NOMO-1 (cell line): ENCODE data around the gene ANKMY1.
A peak's percentile ranks its signal among the peaks of the same experiment; 100 is the strongest.

Experiments used
- DNase-seq, 2 experiments: peaks; one replicate each; lab custom pipeline; 2025; ENCODE audit not compliant: unreplicated experiment in 2 of 2; lab: John Stamatoyannopoulos, UW

Gene ANKMY1, protein sequence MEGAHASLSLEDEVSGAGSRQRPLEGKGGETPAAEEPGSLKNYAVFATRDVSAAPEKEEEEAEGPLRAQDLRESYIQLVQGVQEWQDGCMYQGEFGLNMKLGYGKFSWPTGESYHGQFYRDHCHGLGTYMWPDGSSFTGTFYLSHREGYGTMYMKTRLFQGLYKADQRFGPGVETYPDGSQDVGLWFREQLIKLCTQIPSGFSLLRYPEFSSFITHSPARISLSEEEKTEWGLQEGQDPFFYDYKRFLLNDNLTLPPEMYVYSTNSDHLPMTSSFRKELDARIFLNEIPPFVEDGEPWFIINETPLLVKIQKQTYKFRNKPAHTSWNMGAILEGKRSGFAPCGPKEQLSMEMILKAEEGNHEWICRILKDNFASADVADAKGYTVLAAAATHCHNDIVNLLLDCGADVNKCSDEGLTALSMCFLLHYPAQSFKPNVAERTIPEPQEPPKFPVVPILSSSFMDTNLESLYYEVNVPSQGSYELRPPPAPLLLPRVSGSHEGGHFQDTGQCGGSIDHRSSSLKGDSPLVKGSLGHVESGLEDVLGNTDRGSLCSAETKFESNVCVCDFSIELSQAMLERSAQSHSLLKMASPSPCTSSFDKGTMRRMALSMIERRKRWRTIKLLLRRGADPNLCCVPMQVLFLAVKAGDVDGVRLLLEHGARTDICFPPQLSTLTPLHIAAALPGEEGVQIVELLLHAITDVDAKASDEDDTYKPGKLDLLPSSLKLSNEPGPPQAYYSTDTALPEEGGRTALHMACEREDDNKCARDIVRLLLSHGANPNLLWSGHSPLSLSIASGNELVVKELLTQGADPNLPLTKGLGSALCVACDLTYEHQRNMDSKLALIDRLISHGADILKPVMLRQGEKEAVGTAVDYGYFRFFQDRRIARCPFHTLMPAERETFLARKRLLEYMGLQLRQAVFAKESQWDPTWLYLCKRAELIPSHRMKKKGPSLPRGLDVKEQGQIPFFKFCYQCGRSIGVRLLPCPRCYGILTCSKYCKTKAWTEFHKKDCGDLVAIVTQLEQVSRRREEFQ

DNA sequence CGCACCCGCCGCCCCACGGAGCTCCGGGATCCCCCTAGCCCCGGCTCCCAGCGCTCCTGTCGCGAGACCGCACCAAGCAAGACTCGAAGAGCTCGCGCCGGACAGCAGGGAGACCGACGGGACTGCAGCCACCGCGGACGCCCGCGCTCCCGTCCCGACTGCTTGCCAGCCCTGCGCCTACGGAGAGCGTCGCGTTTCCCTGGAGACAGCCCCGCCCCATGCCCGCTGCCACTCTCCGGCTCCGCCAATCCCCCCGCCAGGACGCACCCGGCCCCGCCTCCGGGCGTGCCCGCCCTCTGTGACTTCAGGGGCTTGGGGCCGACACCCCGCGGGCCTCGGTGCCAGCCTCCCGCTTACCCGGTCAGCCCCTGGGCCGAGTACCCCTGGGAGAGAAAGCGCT lies at the start of gene ANKMY1:
TSS of gene ANKMY1 (minus strand) at position 181 of the 400 bp plus-strand sequence. CDS start 653 bp downstream, outside the sequence.
- DNase-seq = no peak

DNA sequence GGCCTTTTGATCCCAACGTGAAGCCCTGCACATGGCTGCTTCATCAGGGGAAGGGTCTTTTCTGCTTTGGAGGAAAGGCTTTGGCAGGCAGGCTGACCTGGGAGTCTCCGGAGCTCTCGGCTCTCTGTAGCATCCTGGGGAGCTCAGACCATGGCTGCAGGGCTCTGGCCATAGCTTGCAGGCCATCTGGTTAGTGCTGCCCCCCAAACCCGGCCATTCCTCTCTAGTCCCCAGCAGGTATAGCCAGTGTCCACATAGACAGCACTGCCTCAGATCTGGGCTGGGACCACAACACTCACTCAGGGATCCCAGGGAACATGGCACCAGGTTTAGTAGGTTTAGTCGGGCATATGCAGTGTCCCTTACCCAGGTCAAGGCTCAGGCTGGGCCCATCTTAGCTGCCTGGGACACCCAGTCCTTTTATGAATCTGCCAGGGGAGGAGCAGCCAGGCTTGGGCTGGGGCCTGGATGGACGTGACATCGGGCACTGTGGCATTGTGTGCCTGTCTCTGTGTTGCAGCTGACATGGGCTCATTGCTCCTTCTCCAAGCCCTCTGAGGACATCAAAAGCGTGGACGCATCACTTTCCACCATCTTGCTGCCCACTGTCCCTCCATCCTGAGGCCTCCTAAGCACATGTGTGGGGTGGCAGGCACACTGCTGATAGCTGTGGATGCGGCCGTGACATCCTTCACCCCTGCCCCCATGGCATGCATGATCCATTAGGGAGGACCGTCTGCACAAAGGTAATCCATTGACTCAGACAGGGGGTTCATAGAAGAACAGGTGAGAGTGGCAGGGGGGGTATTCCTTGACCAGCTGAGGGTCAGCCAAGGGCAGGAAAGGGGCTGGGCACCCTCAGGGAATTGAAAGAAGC lies 48.3 kb upstream of the ANKMY1 start:
- DNase-seq = no peak

DNA sequence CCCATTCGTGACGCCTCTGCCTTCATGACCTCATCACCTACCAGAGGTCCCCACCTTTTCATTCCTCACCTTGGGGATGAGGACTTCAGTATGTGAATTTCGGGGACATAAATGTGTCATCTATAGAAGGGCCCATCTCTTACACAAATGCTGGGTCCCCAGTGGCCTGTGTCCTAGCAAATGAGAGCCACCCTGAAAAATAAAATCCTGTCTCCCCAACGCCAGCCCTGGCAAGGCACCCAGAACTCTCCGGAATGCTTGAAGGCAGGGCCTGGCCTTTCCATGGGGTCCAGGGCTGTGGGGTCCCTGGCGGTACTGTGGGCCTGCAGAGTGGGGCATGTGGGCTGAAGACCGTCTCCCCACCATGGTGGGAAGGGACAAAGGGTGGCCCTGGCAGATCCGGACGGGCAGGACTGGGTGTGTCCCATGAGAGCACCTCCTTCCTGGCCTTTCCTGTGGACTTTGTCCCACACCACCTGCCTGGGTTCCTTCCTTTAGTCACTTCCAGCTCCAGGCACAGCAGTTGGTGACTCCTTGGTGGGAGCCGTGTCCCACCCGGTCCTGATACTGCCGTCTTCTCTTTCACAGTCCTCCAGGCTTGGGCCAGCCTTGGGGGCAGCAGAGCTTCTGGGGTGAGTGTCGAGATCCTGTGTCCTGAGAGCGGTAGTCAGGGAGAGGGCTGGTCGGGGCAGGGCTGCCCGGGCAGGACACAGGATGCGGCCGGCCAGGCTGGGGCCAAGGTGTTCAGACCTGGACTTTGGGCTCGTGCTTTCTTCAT lies 47.3 kb upstream of the ANKMY1 start:
- no peak for DNase-seq

DNA sequence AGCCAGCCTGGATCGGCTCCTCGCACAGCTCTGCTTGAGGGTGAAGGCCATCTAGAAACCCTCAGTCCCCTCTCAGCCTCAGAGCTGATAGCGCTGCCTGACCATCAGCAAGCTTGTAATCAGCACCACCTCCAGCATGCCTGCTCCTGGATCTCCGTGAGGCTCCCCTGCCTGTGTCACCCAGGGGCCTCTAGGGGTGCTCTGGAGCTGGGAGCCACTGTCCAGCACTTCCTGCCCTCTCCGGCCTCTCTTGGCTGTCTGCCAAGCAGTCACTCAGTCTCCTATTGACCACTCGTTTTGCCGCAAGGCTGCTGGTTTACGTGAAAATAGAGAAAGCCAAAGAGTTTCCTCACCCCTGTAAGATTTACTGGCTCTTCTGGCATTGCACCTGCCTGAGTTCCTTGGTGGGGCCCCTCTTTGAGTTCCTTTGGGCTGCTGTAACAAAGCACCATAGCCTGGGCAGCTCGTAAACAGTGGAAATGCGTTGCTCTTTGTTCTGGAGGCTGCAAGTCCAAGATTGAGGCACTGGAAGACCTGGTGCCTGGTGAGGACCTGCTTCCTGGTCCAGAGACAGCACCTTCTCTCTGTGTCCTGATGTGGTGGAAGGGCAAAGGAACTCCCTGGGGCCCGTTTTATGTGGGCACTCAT lies 46.6 kb upstream of the ANKMY1 start:
- peak; percentile 28 to 54 for DNase-seq

DNA sequence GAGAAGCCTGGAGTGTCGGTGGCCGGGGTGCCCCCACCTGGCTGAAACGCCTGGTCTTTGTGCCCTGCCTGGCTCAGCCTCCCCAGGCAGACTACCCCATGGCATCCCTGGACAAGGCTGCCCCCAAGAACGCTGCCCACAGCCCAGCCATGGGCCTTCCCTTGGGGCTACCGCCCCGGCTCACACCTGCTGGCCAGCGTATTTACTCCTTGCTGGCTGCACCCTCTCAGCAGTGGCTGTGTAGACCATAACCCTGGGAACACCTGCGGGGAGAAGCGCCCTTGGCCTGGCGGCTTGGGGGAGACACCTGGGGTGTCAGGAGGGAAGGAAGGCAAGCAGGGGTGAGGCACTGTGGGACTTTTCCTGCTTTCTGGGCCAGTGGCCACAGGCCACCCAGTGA lies 46.1 kb upstream of the ANKMY1 start:
- DNase-seq = no peak

DNA sequence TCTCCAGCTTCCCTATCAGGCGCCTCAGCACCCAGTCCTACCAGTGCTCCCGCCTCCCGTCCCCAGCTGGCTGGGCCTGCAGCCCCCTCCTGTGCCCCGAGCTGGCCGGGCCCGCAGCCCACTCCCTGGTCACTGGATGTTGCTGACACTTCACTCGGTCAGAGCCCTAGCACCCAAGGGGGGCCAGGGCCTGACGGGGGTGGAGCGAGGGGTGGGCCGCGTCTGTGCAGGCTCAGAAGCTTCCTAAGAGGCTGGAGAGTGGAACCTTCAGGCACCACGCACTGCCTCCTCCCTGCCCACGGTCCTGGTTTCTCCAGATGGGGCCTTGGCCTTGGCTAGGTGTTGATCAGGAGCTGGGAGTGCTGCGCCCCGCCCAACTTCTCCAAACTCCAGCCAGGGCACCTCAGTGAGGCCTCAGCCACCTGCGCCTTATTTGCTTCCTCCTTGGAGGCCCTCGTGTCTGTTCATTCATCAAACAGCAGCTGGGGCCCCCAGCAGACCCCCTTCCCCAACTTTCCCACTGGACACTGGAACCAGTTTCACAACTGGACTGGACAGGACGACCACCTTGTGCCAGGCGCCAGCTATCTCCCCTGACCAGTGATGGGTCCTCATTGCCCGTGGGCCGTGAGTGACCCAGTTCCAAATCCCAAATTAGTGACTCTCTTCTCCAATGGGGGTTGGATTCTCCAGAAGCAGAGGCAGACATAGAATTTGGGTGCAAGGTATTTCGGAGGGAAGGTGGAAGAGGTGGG lies 45.5 kb upstream of the ANKMY1 start:
- DNase-seq = no peak

DNA sequence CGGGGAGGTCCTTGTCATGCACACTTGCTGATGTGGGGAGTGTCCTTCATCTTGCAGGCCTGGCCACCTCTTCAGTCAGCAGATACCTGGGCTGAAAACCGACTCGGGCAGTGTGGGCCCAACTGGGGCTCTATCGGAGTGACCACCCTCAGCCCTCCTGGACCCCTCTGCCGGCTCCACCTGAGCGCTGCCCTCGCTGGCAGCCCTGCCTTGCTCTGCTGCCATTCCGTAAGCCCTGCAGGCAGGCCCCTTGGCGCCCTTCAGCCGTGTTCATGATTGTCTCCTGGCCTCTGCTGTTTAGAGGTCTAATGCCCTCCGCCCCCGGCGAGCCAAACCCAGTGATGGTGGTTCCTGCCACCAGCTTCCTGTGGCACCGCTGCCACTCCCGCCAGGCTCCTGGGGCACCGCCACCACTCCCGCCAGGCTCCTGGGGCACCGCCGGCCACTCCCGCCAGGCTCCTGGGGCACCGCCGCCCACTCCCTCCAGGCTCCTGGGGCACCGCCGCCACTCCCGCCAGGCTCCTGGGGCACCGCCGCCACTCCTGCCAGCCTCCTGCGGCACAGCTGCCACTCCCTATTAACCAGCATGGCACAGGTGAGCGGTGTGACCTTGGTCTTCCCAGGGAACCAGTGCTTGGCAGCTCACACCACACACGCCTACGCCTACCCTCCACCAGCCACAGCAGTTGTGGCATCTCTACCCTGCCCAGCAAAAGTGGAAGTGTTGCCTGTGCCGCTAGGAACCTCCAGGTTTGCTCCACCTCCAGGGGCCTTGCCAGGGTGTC lies 44.7 kb upstream of the ANKMY1 start:
- DNase-seq = no peak

DNA sequence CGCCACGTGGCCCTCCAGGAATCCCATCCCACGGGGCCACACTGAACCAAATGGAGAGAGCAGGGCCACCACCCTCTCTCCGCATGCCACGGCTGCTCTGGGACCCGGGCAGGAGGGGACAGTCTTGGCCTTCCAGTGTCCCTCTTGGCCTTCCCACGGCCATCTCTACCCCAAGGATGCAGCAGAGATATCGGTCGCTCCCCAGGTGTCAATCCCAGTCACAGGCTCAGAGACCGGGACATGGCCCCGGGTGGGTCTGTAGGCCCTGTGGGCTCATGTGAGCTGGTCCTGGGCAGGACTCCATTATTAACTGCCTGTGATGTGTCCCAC lies 44.0 kb upstream of the ANKMY1 start:
- no peak for DNase-seq

DNA sequence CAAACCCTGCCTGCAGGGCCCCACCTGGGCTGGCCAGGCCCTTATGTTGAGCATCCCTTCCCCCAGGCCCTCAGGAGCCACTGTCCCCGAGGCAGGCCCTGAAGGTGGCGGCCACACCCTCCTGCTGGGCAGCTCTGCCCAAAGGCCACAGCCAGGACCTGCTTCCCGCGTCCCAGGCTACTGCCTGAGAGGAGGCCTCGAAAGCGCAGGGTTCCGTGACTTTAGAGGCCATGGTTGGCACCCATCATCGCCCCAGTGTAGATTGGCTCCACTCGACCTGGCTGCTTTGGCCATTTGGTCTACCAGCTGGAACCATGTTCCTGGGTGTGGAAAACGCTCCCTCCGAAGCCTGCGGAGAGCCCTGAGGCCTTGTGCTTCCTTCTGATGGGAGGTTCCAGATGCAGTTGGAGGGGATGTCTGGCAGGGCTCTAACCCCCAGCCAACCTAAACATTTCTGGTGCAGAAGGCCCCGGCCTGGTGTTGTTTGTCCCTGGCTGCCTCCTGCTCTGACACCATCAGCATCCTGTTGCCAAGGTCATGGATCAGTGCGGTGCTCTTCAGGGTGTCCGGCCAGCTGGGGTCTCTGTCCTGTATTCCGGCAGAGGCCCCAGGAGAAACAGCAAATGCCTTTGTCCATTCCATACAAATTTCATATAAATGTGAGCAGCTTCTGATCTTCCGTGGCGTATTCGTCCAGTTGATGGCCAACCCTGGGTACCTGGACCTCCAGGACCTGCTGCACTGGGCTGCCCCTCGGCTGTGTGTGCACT lies 43.5 kb upstream of the ANKMY1 start:
- DNase-seq = no peak

DNA sequence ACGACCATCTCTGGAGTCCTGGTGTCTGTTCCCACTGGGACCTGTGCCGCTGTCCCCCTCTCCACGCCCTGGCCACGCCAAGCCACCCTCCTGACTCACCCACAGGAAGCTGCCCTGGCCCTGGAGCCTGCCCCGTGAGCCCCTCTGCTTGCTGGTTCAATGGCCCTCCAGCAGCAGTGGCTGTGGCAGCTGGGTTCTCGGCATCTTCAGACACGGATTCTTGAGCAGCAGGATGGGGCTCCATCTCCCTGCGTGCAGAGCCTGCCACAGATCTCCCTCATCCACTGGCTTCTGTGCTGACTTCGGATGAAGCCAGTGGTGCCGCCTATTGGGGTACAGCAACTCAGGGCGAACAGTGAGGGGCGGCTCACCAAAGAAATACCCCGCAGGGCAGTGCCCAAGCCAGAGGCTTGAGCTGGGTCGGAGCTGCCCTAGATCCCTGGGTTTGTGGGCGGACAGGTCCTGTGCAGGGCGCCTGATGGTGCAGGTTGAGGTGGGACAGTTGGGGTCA lies 42.7 kb upstream of the ANKMY1 start:
- DNase-seq = no peak

DNA sequence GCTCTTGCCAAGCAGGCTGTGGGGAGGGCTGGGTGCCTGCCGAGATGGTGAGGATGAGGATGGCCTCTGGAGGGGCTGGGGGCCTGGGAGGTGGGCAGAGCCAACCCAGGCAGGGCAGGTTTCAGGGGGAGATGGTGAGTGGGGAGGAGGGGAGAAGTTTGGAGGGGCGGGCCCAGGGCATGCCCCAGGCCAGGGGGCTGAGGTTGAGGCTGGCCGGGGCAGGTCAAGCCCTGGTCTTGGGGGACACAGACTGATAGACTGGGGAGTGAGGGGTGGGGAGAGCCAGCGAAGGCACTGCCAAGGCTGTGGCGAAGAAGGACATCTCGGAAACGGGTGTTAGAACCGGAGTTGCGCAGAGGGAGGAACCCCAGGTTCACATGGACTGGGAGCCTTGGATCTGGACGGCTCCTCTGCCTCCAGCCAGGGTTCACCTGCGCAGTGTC lies 41.4 kb upstream of the ANKMY1 start:
- DNase-seq = no peak

DNA sequence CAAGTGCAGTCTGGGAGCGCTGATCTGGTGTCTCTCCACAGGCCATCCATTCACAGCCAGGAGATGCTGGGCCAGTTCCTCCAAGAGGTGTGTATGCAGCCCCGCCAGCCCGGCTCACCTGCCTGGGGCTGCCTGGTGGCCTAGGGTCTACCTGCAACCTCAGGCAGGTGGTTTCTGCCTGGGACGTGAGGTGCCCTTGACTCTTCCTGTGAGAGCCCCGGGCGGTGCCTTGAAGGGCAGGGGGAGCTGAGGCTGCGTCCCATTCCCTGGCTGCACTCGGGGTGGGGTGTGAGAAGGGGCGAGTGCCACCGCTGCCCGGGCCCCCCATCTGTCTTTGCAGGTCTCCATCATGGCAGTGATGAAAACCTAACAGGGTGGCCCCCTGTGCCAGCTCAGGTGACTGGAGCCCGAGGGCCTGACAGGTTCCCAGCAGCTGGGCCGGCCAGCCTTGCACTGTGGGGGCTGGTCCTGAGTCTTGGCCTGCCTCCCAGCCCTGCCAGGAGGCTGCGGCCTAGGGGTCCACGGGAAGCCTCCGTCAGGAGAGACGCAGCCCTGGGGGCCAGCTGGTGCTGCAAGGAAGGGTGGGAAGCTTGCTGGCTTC lies 40.6 kb upstream of the ANKMY1 start:
- DNase-seq = no peak

DNA sequence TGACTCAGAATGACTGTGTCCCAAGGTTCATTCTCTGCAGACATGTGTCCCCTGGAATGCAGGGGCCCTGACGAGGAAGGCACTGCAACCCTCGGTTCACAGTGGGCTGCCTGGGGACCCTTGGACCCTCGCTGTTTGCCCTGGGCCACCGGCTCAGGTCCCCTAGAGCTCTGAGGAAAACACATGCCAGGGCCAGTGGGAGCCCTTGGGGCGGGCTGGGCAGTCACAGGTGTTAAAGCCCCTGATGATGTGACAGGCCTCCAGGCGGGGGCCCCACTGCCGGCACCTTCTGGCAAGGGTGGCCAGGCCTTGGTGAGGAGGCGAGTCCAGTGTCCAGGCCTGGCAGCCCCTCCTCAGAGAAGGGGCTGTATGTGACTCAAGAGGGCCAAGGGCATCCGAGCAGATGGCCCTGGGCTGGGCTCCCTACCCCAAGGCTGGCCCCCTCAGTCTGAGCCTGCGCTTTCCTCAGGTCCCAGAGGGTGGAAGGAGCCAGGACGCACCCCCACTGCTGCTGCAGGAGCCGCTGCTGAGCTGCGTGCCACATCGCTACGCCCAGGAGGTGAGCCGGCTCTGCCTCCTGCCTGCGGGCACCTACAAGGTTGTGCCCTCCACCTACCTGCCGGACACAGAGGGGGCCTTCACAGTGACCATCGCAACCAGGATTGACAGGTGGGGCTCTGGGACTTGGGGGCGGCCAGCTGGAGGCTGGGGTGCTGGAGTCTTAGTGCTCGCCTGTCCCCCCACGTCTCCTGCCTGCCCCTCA lies 39.8 kb upstream of the ANKMY1 start:
- DNase-seq = no peak

DNA sequence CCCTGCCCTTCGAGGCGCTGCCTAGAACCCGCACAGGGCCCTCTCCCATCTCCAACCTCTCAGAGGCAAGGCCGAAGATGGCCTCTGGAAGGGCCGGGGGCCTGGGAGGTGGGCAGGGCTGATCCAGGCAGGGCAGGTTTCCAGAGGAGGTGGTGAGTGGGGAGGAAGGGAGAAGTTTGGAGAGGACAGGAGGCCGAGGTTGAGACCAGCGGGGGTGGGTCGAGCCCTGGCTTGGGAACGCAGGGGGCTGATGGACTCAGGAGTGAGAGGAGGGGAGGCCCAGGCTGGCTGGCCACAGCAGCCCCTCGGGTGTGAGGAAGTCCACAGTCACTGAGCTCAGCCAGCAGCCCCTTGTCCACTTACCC lies 39.2 kb upstream of the ANKMY1 start:
- DNase-seq = no peak

DNA sequence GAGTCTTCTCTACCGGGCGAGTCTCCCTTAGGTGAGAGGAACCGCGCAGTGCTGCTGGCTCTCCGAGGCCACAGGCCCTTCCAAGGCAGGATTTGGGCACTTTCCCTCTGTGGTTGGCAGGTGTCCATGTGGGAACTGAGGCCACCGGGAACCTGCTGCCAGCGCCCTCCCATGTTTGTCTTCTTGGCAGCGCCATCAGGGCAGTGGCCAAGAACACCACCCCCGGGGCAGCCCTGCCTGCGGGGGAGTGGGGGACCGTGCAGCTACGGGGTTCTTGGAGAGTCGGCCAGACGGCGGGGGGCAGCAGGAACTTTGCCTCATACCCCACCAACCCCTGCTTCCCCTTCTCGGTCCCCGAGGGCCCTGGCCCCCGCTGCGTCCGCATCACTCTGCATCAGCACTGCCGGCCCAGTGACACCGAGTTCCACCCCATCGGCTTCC lies 38.7 kb upstream of the ANKMY1 start:
- DNase-seq = no peak

DNA sequence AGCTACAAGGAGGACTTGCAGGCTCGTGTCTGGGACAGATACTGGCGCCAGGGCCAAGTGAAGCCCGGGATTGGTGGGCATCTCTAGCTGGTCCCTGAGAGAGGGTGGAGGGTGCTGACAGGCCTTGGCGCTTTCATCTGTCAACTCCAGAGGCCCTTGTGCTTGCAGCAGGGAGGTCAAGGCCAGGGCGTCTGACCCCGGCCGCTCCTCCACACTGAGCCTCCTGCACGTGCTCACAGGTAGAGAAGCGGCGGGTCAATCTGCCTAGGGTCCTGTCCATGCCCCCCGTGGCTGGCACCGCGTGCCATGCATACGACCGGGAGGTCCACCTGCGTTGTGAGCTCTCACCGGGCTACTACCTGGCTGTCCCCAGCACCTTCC lies 38.3 kb upstream of the ANKMY1 start:
- DNase-seq = no peak
